RCC 7860 (cell line): ENCODE measurements around the gene CNTNAP2.
"Not testable (repeated sequence)": the region's sequence is repeated elsewhere in the genome, so short reads cannot be mapped to it uniquely, and the experiment has no call there.

Source experiments
- DNase-seq: peaks from one replicate; pipeline ENCODE4 v3.0.0-alpha.2; 2015; ENCODE audit warnings: low spot score
- FAIRE-seq: peaks from 2 replicates; lab custom pipeline; 2012; peaks lifted over from hg19 to GRCh38; lab: Jason Lieb, UNC

CNTNAP2 gene

GRCh38 chr7:147586110-147586509, 1469.5 kb downstream of the CNTNAP2 start:
- FAIRE-seq: no peak
- DNase-seq: no peak

- FAIRE-seq: no peak
- no peak for DNase-seq
These were observed 1469.9 kb downstream of the CNTNAP2 start for GRCh38 chr7:147586526-147586925.

- FAIRE-seq: no peak
- no peak for DNase-seq
These were observed 1476.9 kb downstream of the CNTNAP2 start for GRCh38 chr7:147593271-147594057.

- DNase-seq (no peak), FAIRE-seq (no peak)
These were observed 1478.4 kb downstream of the CNTNAP2 start for GRCh38 chr7:147595042-147595441.

GRCh38 chr7:147598687-147599086, 1482.1 kb downstream of the CNTNAP2 start:
- not testable (repeated sequence) for DNase-seq, FAIRE-seq

GRCh38 chr7:147605323-147605722, 1488.7 kb downstream of the CNTNAP2 start:
- no peak for FAIRE-seq

GRCh38 chr7:147607157-147607800, 1490.7 kb downstream of the CNTNAP2 start:
- DNase-seq: no peak
- no peak for FAIRE-seq

More at GRCh38 chr7:147605323-147605722, 1488.7 kb downstream of the CNTNAP2 start:
- no peak for DNase-seq

GRCh38 chr7:147611431-147611830, 1494.8 kb downstream of the CNTNAP2 start:
- FAIRE-seq: no peak

GRCh38 chr7:147635288-147635687, 1518.7 kb downstream of the CNTNAP2 start:
- DNase-seq (no peak), FAIRE-seq (no peak)

More at GRCh38 chr7:147611431-147611830, 1494.8 kb downstream of the CNTNAP2 start:
- DNase-seq: no peak

GRCh38 chr7:147636553-147636952, 1520.0 kb downstream of the CNTNAP2 start:
- FAIRE-seq: no peak
- no peak for DNase-seq

- DNase-seq (no peak), FAIRE-seq (no peak)
These were observed 1522.0 kb downstream of the CNTNAP2 start for GRCh38 chr7:147638566-147638965.

GRCh38 chr7:147639037-147639436, 1522.4 kb downstream of the CNTNAP2 start:
- FAIRE-seq (no peak), DNase-seq (no peak)

- DNase-seq (no peak), FAIRE-seq (no peak)
These were observed 1523.2 kb downstream of the CNTNAP2 start for GRCh38 chr7:147639751-147640150.

GRCh38 chr7:147640821-147641220, 1524.2 kb downstream of the CNTNAP2 start:
- no peak for DNase-seq
- FAIRE-seq: no peak

- FAIRE-seq (no peak), DNase-seq (no peak)
These were observed 1530.0 kb downstream of the CNTNAP2 start for GRCh38 chr7:147646568-147646967.

- DNase-seq: no peak
- no peak for FAIRE-seq
These were observed 1534.4 kb downstream of the CNTNAP2 start for GRCh38 chr7:147650991-147651390.

- DNase-seq: no peak
- FAIRE-seq: no peak
These were observed 1535.0 kb downstream of the CNTNAP2 start for GRCh38 chr7:147651601-147652000.

- FAIRE-seq (no peak), DNase-seq (no peak)
These were observed 1536.9 kb downstream of the CNTNAP2 start for GRCh38 chr7:147653456-147653855.

GRCh38 chr7:147658392-147658967, 1541.9 kb downstream of the CNTNAP2 start:
- FAIRE-seq (no peak), DNase-seq (no peak)

- no peak for FAIRE-seq
These were observed 1542.7 kb downstream of the CNTNAP2 start for GRCh38 chr7:147659036-147659995.

GRCh38 chr7:147664541-147664940, 1547.9 kb downstream of the CNTNAP2 start:
- DNase-seq: no peak
- no peak for FAIRE-seq

More at GRCh38 chr7:147659036-147659995, 1542.7 kb downstream of the CNTNAP2 start:
- DNase-seq: no peak
